ENCODE measurements around the gene ABCA7. TPM values are rescaled to one million over a fixed set of nuclear protein-coding genes. Genes with fewer than 3 reads are reported as not detected.

Gene ABCA7
- total and polyA plus RNA-seq, 2 of the 8 experiments (the other 6 are each of a cell fraction or from before 2014, with no cell fraction given) = 10.4 to 25.6 TPM

DNA sequence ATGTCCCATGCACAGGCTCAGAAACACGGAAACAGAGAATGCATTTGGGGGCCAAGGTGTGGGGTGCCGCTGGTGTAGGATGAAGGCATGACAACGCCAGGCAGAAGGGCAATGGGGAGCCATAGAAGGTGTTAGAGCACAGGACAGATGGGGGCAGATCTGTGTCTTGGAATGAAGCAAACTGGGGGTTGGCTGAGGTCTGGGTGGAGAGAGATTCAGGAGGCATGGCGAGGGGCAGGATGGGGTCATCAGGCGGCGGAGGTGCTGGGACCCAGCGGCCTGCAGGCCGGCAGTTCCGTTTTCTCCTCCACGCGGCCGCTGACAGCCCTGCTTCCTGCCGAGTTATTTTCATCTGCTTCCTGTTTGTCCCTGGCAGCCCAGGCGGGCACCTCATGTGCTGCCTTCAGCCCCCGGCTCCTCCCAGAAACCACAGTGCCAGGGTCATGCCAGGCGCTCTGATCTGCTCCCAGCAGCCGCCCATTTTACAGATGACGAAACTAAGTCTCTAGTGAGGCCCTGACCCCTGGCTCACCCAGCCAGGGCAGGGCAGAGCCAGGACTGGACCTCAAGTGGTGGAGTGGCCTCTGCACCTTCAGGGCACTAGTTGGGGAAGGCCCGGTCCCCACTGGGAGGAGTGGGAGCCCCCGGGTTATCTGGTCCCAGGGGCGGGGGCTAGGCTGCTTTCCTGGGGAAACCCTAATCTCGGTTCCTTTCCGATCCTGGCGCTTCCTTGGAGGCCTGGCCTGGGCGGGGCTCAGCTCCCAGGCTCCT, 29.3 kb downstream of the ABCA7 start:
- no peak overlapping the region for H3K14ac ChIP-seq (ENCODE audit: insufficient read length)
- H3K9ac ChIP-seq (replicated peaks in 1 of 4; ENCODE audit: extremely low read depth in 1 of 4, low read depth in 3 of 4, low read length in 3 of 4) = no peak overlapping the region
- no peak overlapping the region for H4K8ac ChIP-seq (ENCODE audit: extremely low read depth, insufficient read depth, low read length)
- no peak overlapping the region for H3K4me2 ChIP-seq (ENCODE audit: insufficient read depth in 1 of 2, low read depth in 2 of 2, low read length in 2 of 2)
- no peak overlapping the region for H4K91ac ChIP-seq (replicated peaks; ENCODE audit: insufficient read length, low read length)
- H3K4ac ChIP-seq (replicated peaks; ENCODE audit: insufficient read length, low read depth, low read length) = no peak overlapping the region
- H3K9me3 ChIP-seq (ENCODE audit: insufficient read depth in 2 of 2, low read depth in 1 of 2, low read length in 1 of 2) = no peaks in the 10 kb centered on the region; a peak in 1 of 4 replicates
- no peak overlapping the region for H2BK12ac ChIP-seq (ENCODE audit: low read depth, low read length)
- no peak overlapping the region for H3K4me3 ChIP-seq (ENCODE audit: extremely low read depth in 1 of 4, insufficient read depth in 2 of 4, low read depth in 3 of 4, low read length in 4 of 4)
- no peak overlapping the region for H2BK20ac ChIP-seq (ENCODE audit: low read length)
- no peak overlapping the region for H3K56ac ChIP-seq (replicated peaks; ENCODE audit: insufficient read length, low read depth, low read length)
- no peak overlapping the region for H3K27ac ChIP-seq (ENCODE audit: low read depth, low read length)
- peaks cover 14% of the 10 kb centered on the region; the same call in 1 of the 2 replicates for H3K23me2 ChIP-seq (ENCODE audit: low read depth, low read length)
- DNase-seq (ENCODE audit: low read depth in 1 of 2, low spot score in 2 of 2) (no peak), FAIRE-seq (no peak)
- H3K18ac ChIP-seq (ENCODE audit: extremely low read depth, low read length) = no peak overlapping the region
- H2AK5ac ChIP-seq (ENCODE audit: low read depth, low read length) = peak overlapping the region; percentile 65; the same call in 1 of the 2 replicates
- no peak overlapping the region for H2AFZ ChIP-seq (ENCODE audit: low read length)
- peaks cover 0 to 30% (median 18%) of the 10 kb centered on the region in 4 experiments; a peak in 5 of 7 replicates for H3K27me3 ChIP-seq (replicated peaks in 1 of 4; ENCODE audit: control insufficient read depth in 3 of 4, extremely low read depth in 1 of 4, insufficient read depth in 3 of 4, low read length in 3 of 4)
- ChIA-PET CTCF (ENCODE audit: partially characterized antibody) (interaction anchor here (0.7 to 1.9 kb wide), 2 partner anchors 16 to 119 kb away, joined by 3 to 7 read pairs; no protein-coding TSS in a partner anchor), POLR2A (ENCODE audit: partially characterized antibody) (interaction anchor here (1.1 to 7.1 kb wide), 4 partner anchors 11 to 200 kb away, joined by 3 to 72 read pairs (median 50); partner anchors contain the start of gene CIRBP)
- peaks cover 0 to 29% (median 17%) of the 10 kb centered on the region in 4 experiments; a peak in 6 of 7 replicates for H3K4me1 ChIP-seq (replicated peaks in 1 of 4; ENCODE audit: control insufficient read depth in 3 of 4, insufficient read depth in 4 of 4, low read length in 3 of 4)
- 86% methylated on average over 24 of the region's 25 CpGs; no CpG with 5 or more reads in 1 of the 2 experiments for WGBS, 2 experiments (ENCODE audit: extremely low coverage in 1 of 2, insufficient coverage in 1 of 2, insufficient read length in 1 of 2, insufficient replicate concordance in 2 of 2, low coverage in 1 of 2, low lambda C conversion rate in 2 of 2, missing lambda C conversion rate in 1 of 2)
- H3K79me1 ChIP-seq (ENCODE audit: low read depth, low read length) = peaks cover 5% of the 10 kb centered on the region
- H2BK5ac ChIP-seq (ENCODE audit: low read depth, low read length) = no peak overlapping the region
- no peak overlapping the region for H4K5ac ChIP-seq (ENCODE audit: insufficient read length, low read depth, low read length)
- H3K36me3 ChIP-seq (ENCODE audit: control insufficient read depth in 2 of 4, insufficient read depth in 4 of 4, low read length in 3 of 4) = peaks cover 0 to 6% (median 0%) of the 10 kb centered on the region in 4 experiments; a peak in 1 of 8 replicates
- no peaks in the 10 kb centered on the region for H3K79me2 ChIP-seq (ENCODE audit: control insufficient read depth in 1 of 2, insufficient read depth in 2 of 2, low read length in 2 of 2)
- peaks cover 1 to 13% of the 10 kb centered on the region in 2 experiments for H4K20me1 ChIP-seq (replicated peaks in 1 of 2; ENCODE audit: control insufficient read depth in 1 of 2, insufficient read depth in 2 of 2, low read length in 2 of 2)
- no peak overlapping the region for H2BK120ac ChIP-seq (replicated peaks; ENCODE audit: low read depth, low read length)
- no peak overlapping the region for H3K23ac ChIP-seq (ENCODE audit: insufficient read length)
- H2BK15ac ChIP-seq (ENCODE audit: low read length) = no peak overlapping the region
- TF ChIP-seq EP300 (IDR thresholded peaks at IDR 0.05; ENCODE audit: borderline replicate concordance in 1 of 2, low read depth in 2 of 2, low read length in 2 of 2) = no peak
- TF ChIP-seq RFX5 (IDR thresholded peaks at IDR 0.05; ENCODE audit: borderline replicate concordance, low read depth, low read length) = no peak
- no peak for TF ChIP-seq SUZ12 (IDR thresholded peaks at IDR 0.05; ENCODE audit: low read length)
- no peak for TF ChIP-seq EGR1 (IDR thresholded peaks at IDR 0.05; ENCODE audit: borderline replicate concordance, low read depth, low read length)
- TF ChIP-seq HDAC2 (IDR thresholded peaks at IDR 0.05; ENCODE audit: borderline replicate concordance in 1 of 2, low read depth in 2 of 2, low read length in 2 of 2) = no peak
- TF ChIP-seq CBX5 (IDR thresholded peaks at IDR 0.05; ENCODE audit: low read depth, low read length) = no peak
- no peak for TF ChIP-seq SP1 (IDR thresholded peaks at IDR 0.05; ENCODE audit: low read depth, low read length)
- TF ChIP-seq, protein P1, sequence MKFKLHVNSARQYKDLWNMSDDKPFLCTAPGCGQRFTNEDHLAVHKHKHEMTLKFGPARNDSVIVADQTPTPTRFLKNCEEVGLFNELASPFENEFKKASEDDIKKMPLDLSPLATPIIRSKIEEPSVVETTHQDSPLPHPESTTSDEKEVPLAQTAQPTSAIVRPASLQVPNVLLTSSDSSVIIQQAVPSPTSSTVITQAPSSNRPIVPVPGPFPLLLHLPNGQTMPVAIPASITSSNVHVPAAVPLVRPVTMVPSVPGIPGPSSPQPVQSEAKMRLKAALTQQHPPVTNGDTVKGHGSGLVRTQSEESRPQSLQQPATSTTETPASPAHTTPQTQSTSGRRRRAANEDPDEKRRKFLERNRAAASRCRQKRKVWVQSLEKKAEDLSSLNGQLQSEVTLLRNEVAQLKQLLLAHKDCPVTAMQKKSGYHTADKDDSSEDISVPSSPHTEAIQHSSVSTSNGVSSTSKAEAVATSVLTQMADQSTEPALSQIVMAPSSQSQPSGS (IDR thresholded peaks at IDR 0.05; ENCODE audit: low read length) = no peak
